Dermis blood vessel endothelial cell (primary cell): ENCODE results near the gene UMAD1. TPM values are rescaled to one million over a fixed set of nuclear protein-coding genes. Genes with fewer than 3 reads are reported as not detected.

Source experiments
- DNase-seq: peaks from one replicate; pipeline ENCODE4 v3.0.0; 2010
- total RNA-seq: library from RNA; depleted of rRNA; stranded (reverse); fragments of >200 nt; gene quantifications from 2 replicates; pipeline ENCODE4 v1.2.3, GENCODE V29; 2014

UMAD1 gene
- total RNA-seq, 1 donor from 2014 or later: 4.1 TPM

DNA sequence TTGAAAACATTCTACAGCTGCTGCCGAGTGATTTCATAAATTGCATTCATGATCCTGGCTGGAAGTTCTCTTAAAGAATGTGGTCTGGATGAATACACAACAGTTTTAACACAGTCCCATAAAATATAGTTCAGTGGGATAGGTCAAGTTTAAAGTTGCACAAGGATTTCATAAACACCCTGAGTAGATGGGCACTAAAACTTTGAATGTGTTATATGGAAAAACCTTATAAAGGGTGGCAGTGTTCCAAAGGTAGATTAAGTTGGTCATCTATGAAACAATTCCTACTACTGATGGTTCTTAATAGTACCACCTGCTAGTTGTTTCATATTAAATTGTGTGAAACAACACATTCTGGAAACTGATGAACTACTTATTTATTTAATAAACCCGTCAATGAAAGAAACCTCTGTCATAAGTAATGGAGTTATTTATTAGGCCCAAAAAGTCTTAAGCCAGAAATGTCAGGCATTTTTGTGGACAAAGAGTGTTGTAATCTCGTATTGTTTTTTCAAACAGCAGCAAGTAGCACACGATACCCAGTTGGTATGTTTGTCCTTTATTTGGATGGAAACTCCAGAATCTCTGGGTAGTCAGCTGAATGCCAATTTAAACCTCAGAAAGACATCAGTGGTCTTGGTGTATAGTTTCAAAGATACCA, 92.2 kb downstream of the UMAD1 start:
- peak; percentile 4 for DNase-seq

DNA sequence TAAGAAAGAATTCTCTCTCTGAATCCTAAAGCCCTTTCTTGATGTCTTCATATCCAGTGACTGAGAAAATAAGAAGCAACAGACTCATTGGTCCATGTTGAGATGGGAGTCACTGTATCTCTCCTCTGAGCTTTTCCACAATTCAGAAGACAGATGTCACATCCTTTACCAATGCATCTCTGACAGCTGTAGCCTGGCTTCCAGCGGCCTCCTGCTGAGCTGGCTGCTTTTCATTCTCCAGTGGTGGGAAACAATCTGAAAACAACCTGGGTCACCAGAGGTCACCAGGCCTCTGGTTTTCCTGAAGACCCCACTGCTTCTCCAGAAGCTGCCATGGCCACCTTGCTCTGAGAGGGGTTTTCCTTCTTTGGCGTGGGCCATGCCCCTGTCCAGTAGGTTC, 96.1 kb downstream of the UMAD1 start:
- no peak for DNase-seq

DNA sequence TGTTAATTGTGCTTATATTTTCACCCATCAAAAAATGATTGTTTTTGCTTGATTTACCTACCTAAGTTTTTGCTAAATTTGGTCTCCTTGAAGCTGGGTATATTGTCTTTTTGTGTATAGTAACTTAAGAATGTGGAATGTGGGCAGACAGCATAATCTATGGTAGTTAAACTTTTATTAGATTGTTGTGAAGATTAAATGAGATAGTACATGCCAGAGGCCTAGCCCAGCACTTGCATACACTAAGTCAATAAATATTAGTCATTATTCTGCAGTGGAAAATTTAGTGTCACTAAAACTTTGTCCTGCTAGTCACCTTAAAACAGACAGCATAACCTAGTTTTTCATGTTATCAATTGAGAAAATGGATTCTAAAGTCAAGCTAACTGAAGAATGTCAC, 97.1 kb downstream of the UMAD1 start:
- DNase-seq: no peak

DNA sequence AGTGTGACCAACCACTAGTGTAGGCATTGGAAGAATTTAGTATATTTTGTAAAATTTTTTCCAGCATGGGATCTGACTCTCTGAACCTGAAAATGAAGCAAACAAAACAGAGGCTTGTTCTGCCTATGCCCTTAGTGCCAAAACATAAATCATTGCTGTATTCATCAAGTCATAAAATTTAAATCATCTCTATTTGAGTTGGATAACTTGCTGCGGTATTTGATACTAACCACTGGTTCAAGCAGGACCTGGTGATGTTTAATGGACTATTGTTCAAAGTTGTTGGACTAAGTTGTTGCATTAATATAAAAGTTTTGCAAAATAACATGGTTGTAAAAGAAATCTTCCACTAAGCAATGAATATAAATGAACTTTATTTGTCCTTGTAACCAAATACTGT, 97.6 kb downstream of the UMAD1 start:
- DNase-seq: no peak

DNA sequence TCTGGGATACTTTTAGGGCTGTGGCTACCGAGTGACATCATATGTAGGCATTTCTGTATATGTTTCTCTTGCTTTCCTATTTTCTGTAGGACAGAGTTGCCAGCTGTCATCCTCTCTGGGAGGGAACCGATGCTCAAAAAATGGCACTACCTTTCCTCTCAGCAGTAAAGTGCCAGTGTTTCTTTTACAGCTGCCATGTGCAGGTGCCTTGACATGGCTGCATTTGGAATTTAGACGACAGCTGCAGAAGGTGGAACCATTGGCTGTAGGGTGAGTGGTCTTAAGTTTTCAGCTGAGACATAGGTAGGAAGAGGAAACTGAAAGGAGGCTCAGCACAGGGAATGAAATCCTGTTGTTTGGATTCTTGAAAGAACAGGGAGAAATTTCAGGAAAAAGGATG, 98.1 kb downstream of the UMAD1 start:
- DNase-seq: no peak

DNA sequence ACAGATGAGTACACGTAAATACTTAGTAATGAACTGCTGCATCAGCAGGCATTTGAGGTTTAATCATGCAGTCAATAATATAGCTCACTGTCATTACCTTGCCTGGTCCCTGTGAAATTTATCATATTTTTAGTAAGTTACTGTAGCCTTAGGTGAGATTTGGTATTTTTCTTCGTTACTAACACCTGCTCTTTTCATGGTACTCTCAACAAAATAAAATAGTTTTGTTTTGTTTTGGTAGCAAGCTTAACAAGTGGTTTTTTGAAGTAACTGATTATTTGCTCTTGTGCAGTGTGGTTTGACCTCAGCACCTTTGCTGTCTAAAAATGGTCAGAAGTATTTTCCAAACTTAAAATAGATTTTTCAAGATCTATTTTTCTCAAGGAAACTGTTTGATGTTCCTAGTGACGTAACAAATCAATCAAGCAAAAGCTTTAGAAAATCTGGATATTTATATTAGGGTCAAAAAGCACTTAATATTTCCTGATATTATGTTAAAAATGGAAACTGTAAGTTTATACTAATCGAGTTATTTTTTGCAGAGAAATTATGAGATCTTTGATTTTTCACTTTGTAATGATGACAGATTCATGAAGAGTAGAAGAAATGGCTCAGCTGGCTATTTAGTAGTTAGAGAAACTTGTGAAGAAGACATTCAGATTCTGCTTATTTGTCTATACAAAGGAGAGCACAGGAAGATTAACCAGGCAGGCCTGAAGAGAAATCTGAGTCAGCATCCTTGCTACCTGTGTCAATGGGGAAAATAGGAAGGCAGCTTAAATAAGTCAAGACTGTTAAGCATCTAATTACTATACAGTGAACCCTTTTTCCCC, 98.9 kb downstream of the UMAD1 start:
- no peak for DNase-seq

DNA sequence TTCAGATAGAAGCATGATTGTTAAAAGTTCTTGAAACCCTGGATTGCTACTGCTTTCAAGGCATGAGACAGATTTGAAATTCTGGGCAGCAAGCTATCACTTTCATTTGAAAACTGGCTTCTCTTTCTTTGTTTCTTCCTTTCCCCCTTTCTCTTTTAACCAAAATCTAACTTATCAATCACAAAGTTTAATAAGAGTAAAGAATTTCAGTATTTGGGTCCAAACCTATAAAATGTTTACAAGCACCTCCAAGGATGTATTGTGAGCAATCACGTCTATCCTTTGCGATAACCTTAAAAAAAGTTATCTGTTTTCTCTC, 99.4 kb downstream of the UMAD1 start:
- no peak for DNase-seq

DNA sequence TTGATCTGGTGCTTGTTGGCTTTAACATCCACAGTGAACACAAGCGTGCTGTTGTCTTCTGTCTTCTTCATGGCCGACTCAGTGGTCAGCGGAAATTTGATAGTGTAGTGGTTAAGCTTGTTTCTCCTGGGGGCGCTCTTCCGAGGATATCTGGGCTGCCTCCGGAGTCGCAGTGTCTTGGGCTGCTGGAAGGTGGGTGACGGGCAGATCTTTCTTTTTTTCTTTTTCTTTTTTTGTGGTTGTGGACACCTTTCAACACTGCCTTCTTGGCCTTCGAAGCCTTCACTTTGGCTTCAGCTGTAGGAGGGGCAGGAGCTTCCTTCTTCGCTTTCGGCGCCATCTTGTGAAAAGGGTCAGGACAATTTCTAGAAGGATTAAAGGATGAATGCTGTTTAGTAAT, 101.7 kb downstream of the UMAD1 start:
- DNase-seq: no peak

DNA sequence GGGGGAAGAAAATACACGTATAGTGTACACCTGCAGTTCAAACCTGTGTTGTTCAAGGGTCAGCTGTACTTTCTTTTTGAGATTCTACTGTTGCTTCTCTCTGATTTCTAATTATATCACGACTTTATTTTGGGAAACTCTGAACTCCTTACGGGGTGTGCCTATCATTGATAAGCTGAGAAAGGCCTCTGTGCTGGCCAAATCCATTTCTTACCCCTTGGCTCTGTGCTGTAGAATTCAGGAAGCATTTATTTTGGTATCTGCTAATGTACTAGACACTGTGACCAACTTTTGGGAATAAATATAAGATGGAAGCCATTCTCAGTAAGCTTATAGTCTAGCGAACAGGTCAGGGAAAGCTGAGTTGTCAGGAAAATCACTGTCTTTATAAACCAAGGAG, 104.7 kb downstream of the UMAD1 start:
- no peak for DNase-seq

DNA sequence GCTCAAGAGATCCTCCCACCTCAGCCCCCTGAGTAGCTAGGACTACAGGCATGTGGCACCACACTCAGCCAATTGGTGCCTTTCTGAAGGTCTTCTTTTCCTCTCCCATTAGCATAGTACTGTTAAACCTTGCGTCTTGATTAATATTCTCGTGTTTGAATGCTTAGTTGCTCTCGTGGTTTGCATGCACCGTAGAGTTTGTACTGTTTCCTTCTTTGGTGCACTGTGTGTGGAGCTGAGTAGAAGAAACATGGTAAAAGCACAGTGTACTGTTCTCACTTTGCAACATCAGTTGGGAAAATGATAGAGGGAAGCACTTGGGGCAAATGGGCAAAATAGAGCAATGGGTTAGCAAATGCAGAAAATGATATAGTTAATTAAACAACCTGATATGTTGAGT, 105.4 kb downstream of the UMAD1 start:
- DNase-seq: no peak

DNA sequence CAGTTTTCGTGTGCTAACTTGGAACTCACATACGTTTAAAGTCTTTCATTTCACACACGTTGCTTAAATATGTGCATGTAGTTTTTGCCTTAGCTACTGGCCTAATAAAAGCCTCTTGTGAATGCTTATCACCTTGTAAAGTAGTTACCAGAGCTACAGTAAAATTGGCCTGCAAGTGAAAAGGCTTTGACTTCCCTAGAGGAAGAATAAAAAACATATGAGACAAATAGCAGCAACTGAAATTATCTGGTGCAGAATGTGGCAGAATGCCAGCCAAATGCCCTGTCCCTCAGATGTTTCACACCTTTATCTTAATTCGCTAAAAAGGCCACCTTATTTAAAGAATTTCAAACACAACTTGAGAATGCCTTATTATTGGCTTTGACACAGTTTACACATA, 105.9 kb downstream of the UMAD1 start:
- no peak for DNase-seq

DNA sequence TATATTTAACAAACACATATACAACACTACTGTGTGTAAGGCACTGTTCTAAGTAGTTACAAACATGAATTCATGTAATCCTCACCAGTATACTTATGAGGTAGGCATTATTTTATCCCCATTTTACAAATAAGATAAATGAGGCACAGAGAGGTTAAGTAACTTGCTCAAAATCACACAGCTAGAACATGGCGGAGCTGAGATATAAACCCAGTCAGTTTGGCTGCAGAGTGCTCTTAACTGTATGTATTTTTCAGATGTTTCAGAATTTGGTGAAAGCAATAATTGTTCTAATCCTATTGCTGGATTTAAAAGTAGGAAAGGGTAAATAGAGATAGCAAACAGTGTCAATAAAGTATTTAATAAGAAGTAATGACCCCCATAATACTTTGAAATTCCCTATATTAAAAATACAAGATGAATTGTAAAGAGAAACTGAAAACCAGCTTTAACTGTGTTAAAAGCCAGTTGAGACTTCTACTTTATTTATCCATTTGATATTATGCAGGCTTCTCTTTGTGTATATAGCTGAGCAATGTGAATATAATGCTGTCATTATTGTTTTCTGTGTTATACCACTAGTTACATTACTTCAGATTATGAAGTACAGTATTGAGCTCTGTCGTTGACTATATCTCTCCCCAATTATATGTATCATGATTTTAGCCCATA, 110.2 kb downstream of the UMAD1 start:
- no peak for DNase-seq

DNA sequence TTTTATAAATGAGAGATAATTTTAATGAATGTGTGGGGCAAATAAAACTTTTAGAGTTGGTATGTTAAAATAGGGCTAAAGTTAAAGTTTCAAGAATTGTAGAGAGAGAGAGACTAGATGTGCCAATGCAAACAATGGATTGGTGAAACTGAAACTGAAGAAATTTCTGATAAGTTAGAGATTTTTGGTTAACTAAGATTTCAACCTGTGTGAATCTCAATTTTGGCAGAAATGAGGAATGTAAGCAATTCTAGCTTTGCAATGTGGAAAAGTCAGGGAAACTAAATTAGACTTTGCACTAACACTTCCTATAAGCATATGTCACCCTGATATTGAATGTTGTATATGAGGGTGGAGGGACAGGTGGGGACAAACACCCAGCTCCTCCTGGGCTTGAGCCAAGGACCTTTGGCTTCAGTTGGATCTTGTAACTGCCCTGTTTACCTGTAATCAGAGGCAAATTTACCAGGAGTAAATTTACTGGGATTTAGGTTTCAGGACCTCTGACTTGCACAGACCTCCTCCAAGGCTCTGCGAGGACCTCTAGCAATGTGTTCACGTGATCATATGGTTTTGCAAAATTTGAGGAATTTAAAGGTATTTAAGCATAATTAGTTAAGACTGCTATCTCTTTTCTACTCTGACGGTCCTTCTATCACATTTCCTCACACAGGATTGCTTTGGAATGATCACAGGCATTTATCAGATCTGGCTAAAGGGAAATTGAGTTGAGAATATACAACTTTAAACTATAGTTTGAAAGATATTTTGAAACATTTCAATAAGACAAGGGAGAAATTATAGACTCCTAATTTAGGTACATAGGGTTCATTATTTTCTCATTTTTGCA, 110.9 kb downstream of the UMAD1 start:
- no peak for DNase-seq

DNA sequence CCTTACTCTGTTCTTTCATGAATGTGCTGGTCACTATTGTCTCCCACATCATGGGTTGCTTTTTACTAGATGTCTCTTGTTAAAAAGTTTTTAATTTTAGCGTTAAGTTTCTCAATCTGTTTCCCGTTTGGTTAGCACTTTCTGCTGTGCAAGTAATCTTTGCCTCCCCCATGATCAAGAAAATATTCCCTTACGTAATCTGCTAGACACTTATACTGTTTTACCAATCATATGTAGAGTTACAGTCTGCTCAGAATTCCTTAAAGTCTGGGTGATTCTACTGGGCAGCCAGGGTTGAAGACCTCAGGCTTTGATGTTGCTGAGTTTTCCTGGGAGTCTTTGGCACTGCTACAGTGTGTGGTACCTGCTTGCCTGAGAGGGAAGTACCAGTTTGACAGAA, 116.0 kb downstream of the UMAD1 start:
- no peak for DNase-seq

DNA sequence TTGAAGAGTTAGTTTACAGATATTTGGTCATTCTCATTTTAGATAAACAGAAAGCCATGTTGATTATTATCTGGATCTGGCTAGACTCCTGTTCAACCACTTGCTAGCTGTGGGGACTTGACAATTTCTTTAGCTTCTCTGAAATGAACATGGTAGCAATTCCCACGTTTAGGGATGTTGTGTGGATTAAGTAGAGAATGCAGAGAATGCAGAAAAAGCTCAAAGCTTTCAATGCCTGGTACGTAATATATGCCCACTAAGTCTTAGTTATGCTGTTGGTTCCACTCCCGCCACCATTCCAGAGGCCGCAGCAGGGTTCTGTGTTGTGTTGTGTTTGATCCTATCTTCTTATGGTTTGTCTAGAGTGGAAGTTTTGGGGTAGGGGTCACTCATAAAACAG, 117.0 kb downstream of the UMAD1 start:
- no peak for DNase-seq

DNA sequence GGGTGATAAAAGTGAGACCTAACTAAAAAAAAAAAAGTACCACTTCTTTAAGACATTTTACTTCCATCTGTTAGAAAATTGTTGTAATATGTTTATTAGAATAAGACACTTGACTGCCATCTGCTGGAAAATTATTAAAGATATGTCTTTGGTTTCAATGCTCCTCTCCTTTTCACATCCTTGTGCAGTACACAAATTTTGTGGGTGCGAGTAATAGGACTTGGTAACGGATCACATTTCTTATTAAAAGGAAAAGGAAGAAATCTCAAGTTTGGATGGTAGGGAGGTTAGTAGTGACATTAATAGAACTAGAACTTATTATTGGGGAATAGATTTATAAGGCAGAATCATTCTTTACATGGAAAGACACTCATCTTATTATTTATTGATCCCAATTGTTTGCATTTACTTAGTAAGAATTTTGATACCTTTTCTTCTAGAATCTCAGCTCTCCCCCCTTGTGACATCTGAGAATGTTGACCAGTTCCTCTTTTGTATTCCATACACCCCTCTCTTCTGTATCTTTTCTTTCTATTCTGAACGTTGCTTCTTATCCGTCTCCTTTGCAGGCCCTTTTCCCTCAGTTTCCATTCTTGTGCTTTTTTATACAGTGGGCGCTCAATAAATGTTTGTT, 120.9 kb downstream of the UMAD1 start:
- DNase-seq: peak; percentile 74

DNA sequence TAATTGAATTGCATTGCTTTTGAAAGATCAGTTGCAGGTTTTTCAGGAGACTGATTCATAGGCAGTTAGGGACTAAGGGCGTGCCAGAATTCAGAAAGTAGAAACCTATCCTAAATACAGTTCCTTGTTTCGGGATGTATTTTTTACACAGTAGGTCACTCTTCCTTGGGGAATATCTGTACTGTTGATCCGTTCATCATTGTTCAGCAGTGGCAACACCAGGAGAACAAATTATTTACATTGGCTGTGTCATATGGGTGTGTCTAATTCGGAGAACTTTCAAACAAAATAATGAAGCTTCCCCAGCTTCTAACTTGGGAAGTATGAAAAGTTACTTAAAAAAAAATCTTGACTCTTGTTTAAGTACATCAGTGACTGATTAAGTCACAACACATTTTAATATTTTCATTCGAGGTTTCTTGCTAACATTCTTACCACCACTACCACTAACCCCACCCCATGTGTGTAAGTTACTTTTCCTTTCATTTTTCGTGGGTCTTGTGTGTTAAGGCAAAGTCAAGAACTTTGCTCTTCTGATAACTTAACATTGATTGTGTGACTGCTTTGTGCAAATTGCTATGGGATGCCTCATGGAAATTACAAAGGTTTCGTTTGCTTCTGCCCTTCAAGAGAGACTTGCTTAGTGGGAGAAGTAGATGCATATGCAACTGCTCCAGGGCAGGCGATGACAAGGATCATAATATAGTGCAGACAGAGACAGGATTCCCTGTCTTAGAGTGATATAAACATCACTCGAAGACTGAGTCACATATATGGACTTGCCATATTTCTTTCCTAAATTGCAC, 121.6 kb downstream of the UMAD1 start:
- peak; percentile 56 for DNase-seq

DNA sequence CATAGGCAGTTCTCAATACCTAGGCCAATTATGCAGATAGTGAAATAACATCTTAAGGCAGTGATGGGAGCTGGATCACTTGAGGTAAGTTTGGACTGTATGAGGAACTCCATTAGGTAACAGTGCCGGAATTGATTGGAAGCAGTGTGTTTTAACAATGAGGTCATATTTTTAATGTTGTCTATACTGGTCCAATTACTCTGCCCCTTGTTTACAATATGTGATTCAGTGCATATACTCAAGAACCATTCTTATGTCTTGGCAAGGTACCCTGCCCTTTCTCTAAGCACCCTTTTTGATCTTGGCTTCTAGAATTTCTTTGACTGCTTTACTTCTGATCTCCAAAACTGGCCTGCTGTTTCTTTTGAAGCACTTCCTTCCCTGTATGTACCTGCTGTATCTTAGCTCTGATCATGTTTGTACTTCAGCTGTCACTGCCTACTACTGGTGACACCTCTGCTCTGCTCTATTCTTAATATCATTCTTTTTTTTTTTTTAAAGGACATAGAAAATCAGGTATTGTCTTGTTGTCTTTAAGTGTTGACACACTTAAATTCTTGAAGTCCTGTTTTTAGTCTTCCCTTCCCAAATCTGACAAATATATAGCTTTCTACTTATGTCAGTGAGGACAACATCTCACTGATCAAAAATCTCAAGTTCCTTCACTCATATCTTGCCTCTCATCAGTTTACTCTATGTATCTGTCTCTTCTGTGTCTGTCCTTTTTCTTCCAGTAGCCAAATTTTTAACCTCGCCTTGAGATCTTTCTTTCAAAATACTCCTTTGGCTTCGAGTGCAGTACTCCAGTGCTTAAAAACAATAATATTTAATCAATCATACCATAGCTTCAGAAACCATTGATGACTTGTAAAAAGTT, 124.2 kb downstream of the UMAD1 start:
- DNase-seq: no peak

DNA sequence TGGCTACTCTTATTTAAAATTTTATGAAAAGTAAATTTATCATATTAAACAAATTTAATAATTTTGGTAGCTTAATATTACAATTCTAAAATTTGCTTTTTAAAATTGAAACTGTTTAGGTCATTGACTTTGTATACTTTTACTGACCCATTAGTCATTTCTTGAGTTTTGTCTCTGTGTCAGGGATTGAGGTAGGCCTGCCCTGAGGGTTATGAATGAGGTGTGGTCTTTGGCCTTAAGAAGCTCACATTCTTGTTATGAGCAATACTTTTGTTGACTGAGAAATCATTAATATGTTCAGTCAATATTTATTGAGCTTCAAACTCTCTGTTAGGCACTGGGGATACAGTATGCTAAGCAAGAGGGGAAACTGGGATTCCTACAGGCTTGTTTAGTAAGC, 124.9 kb downstream of the UMAD1 start:
- no peak for DNase-seq

DNA sequence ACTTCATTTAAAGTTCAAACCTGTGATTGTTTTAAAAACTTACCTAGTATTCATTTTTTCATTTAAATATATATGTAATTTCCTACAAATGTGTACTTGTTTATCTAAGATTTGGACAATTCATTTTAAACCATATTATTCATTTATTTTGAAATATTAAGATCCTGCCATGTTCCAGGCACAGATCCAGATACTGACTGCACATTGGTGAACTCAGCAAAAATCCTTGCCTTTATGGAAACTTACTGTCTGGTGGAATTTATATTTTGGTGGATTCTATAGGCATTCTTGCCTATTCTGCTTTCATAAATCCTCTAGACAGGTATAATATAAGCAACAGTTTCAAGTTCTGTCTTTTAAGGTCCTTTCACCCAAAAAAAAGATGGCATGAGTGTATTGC, 126.1 kb downstream of the UMAD1 start:
- no peak for DNase-seq
